ENCODE measurements around the gene HACD2. TPM values are rescaled to one million over a fixed set of nuclear protein-coding genes. Genes with fewer than 3 reads are reported as not detected.
A peak's percentile ranks its signal among the peaks of the same experiment; 100 is the strongest.
"Not testable (repeated sequence)": the region's sequence is repeated elsewhere in the genome, so short reads cannot be mapped to it uniquely, and the experiment has no call there.

Gene HACD2
- total RNA-seq, 2 donors from 2014 or later: 22.4 to 31.3 TPM

GRCh38 chr3:123602325-123602724, 17.5 kb upstream of the HACD2 start:
- peaks cover 8% of the 10 kb centered on the region for H3K36me3 Mint-ChIP-seq (ENCODE audit: low read depth)
- H3K27me3 Mint-ChIP-seq: no peaks in the 10 kb centered on the region
- peaks cover 14% of the 10 kb centered on the region for H3K4me1 Mint-ChIP-seq
- ATAC-seq (replicated peaks): no peak
- no peak overlapping the region for H3K27ac Mint-ChIP-seq
- no peaks in the 10 kb centered on the region for H3K9me3 Mint-ChIP-seq
- no peak overlapping the region for H3K4me3 Mint-ChIP-seq

GRCh38 chr3:123600863-123601262, 16.0 kb upstream of the HACD2 start:
- not testable (repeated sequence) for H3K27me3 Mint-ChIP-seq; H3K9me3 Mint-ChIP-seq; H3K27ac Mint-ChIP-seq; ATAC-seq (replicated peaks); H3K4me1 Mint-ChIP-seq; H3K4me3 Mint-ChIP-seq; H3K36me3 Mint-ChIP-seq (ENCODE audit: low read depth)

- no peak for ATAC-seq (replicated peaks)
- Mint-ChIP-seq H3K4me3 (no peak overlapping the region), H3K36me3 (ENCODE audit: low read depth) (peaks cover 8% of the 10 kb centered on the region), H3K27ac (no peak overlapping the region), H3K27me3 (no peaks in the 10 kb centered on the region), H3K4me1 (no peaks in the 10 kb centered on the region), H3K9me3 (no peaks in the 10 kb centered on the region)
Measured at GRCh38 chr3:123597561-123597960, 12.7 kb upstream of the HACD2 start.

- Mint-ChIP-seq H3K4me3 (no peak overlapping the region), H3K4me1 (no peaks in the 10 kb centered on the region), H3K27me3 (no peaks in the 10 kb centered on the region), H3K9me3 (peaks cover 4% of the 10 kb centered on the region), H3K36me3 (ENCODE audit: low read depth) (peaks cover 18% of the 10 kb centered on the region), H3K27ac (no peak overlapping the region)
- no peak for ATAC-seq (replicated peaks)
Measured at GRCh38 chr3:123595396-123596180, 10.7 kb upstream of the HACD2 start.

- peaks cover 19% of the 10 kb centered on the region for H3K36me3 Mint-ChIP-seq (ENCODE audit: low read depth)
- no peak for ATAC-seq (replicated peaks)
- peaks cover 4% of the 10 kb centered on the region for H3K9me3 Mint-ChIP-seq
- H3K4me3 Mint-ChIP-seq: no peak overlapping the region
- no peaks in the 10 kb centered on the region for H3K27me3 Mint-ChIP-seq
- no peak overlapping the region for H3K27ac Mint-ChIP-seq
- H3K4me1 Mint-ChIP-seq: no peaks in the 10 kb centered on the region
Measured at GRCh38 chr3:123593381-123593780, 8.5 kb upstream of the HACD2 start.

- ATAC-seq (replicated peaks): no peak
- no peak overlapping the region for H3K27ac Mint-ChIP-seq
- peaks cover 4% of the 10 kb centered on the region for H3K9me3 Mint-ChIP-seq
- H3K4me1 Mint-ChIP-seq: no peaks in the 10 kb centered on the region
- H3K36me3 Mint-ChIP-seq (ENCODE audit: low read depth): peaks cover 18% of the 10 kb centered on the region
- H3K4me3 Mint-ChIP-seq: no peak overlapping the region
- H3K27me3 Mint-ChIP-seq: no peaks in the 10 kb centered on the region
Measured at GRCh38 chr3:123590685-123591450, 6.0 kb upstream of the HACD2 start.

- H3K9me3 Mint-ChIP-seq: peaks cover 4% of the 10 kb centered on the region
- no peaks in the 10 kb centered on the region for H3K27me3 Mint-ChIP-seq
- no peak overlapping the region for H3K4me3 Mint-ChIP-seq
- ATAC-seq (replicated peaks): no peak
- H3K4me1 Mint-ChIP-seq: peaks cover 7% of the 10 kb centered on the region
- peaks cover 18% of the 10 kb centered on the region for H3K36me3 Mint-ChIP-seq (ENCODE audit: low read depth)
- H3K27ac Mint-ChIP-seq: no peak overlapping the region
Measured at GRCh38 chr3:123587401-123587800, 2.5 kb upstream of the HACD2 start.

- no peak for ATAC-seq (replicated peaks)
- no peaks in the 10 kb centered on the region for H3K27me3 Mint-ChIP-seq
- H3K36me3 Mint-ChIP-seq (ENCODE audit: low read depth): peaks cover 20% of the 10 kb centered on the region
- H3K4me1 Mint-ChIP-seq: peaks cover 7% of the 10 kb centered on the region
- no peak overlapping the region for H3K27ac Mint-ChIP-seq
- no peak overlapping the region for H3K4me3 Mint-ChIP-seq
- H3K9me3 Mint-ChIP-seq: peaks cover 4% of the 10 kb centered on the region
Measured at GRCh38 chr3:123586968-123587367, 2.1 kb upstream of the HACD2 start.

- ATAC-seq (replicated peaks): peak; percentile 18
- H3K27me3 Mint-ChIP-seq: no peaks in the 10 kb centered on the region
Measured at GRCh38 chr3:123586131-123586530, 1.3 kb upstream of the HACD2 start.

GRCh38 chr3:123584284-123584987, 417 bp downstream of the HACD2 start:
- H3K4me3 Mint-ChIP-seq: no peak overlapping the region
- peak; percentile 45 for ATAC-seq (replicated peaks)
- H3K27me3 Mint-ChIP-seq: no peaks in the 10 kb centered on the region
- peaks cover 28% of the 10 kb centered on the region for H3K36me3 Mint-ChIP-seq (ENCODE audit: low read depth)
- H3K4me1 Mint-ChIP-seq: peaks cover 7% of the 10 kb centered on the region
- peak overlapping the region; percentile 77 for H3K27ac Mint-ChIP-seq
- no peaks in the 10 kb centered on the region for H3K9me3 Mint-ChIP-seq

More at GRCh38 chr3:123586131-123586530, 1.3 kb upstream of the HACD2 start:
- Mint-ChIP-seq H3K4me1 (peaks cover 7% of the 10 kb centered on the region), H3K36me3 (ENCODE audit: low read depth) (peaks cover 20% of the 10 kb centered on the region), H3K4me3 (no peak overlapping the region), H3K27ac (no peak overlapping the region), H3K9me3 (no peaks in the 10 kb centered on the region)

- H3K36me3 Mint-ChIP-seq (ENCODE audit: low read depth): peaks cover 37% of the 10 kb centered on the region
Measured at GRCh38 chr3:123583561-123583960, 1.3 kb downstream of the HACD2 start.

GRCh38 chr3:123582315-123582714, 2.5 kb downstream of the HACD2 start:
- Mint-ChIP-seq H3K36me3 (ENCODE audit: low read depth) (peaks cover 49% of the 10 kb centered on the region), H3K27me3 (no peaks in the 10 kb centered on the region)

More at GRCh38 chr3:123583561-123583960, 1.3 kb downstream of the HACD2 start:
- no peak for ATAC-seq (replicated peaks)
- H3K9me3 Mint-ChIP-seq: no peaks in the 10 kb centered on the region
- H3K4me1 Mint-ChIP-seq: peaks cover 7% of the 10 kb centered on the region
- no peaks in the 10 kb centered on the region for H3K27me3 Mint-ChIP-seq
- peak overlapping the region; percentile 77 for H3K27ac Mint-ChIP-seq
- H3K4me3 Mint-ChIP-seq: no peak overlapping the region

GRCh38 chr3:123576122-123576521, 8.7 kb downstream of the HACD2 start:
- H3K36me3 Mint-ChIP-seq (ENCODE audit: low read depth): peaks cover 79% of the 10 kb centered on the region
- H3K27ac Mint-ChIP-seq: peak overlapping the region; percentile 70
- ATAC-seq (replicated peaks): peak; percentile 83
- H3K4me1 Mint-ChIP-seq: peaks cover 14% of the 10 kb centered on the region
- H3K9me3 Mint-ChIP-seq: no peaks in the 10 kb centered on the region
- peak overlapping the region; percentile 22 for H3K4me3 Mint-ChIP-seq
- no peaks in the 10 kb centered on the region for H3K27me3 Mint-ChIP-seq

More at GRCh38 chr3:123582315-123582714, 2.5 kb downstream of the HACD2 start:
- no peak overlapping the region for H3K27ac Mint-ChIP-seq
- peak overlapping the region; percentile 6 for H3K4me3 Mint-ChIP-seq
- H3K4me1 Mint-ChIP-seq: peaks cover 7% of the 10 kb centered on the region
- no peaks in the 10 kb centered on the region for H3K9me3 Mint-ChIP-seq
- ATAC-seq (replicated peaks): no peak

GRCh38 chr3:123571973-123572365, 12.9 kb downstream of the HACD2 start:
- peaks cover 60% of the 10 kb centered on the region for H3K36me3 Mint-ChIP-seq (ENCODE audit: low read depth)
- H3K4me1 Mint-ChIP-seq: peaks cover 14% of the 10 kb centered on the region
- H3K27ac Mint-ChIP-seq: no peak overlapping the region
- no peak overlapping the region for H3K4me3 Mint-ChIP-seq
- ATAC-seq (replicated peaks): no peak
- H3K9me3 Mint-ChIP-seq: no peaks in the 10 kb centered on the region
- H3K27me3 Mint-ChIP-seq: no peaks in the 10 kb centered on the region

All from activated T-helper 17 cell treated with anti-CD3 and anti-CD28 coated beads, Interleukin-2, amount 50 U/mL, for 72 hours (primary cell).